ENCODE data around the gene COL8A2.

GRCh38 chr1:36168514-36168913, 43.5 kb upstream of the COL8A2 start:
- TF ChIP-seq CTCF (IDR thresholded peaks at IDR 0.05) (no peak), ZFX (IDR thresholded peaks at IDR 0.05; ENCODE audit: borderline replicate concordance) (no peak)
